ENCODE results near the gene MRTFA.

GRCh38 chr22:40588726-40589125 is 47.8 kb downstream of the MRTFA start:
- TF ChIP-seq CTCF (conservative IDR thresholded peaks at IDR 0.05; ENCODE audit: low read length), result no peak
- TF ChIP-seq EZH2phosphoT487 (IDR thresholded peaks at IDR 0.05; ENCODE audit: borderline replicate concordance, low read depth, low read length), result no peak
